H1 (cell line): ENCODE results near the gene C2.

Experiments used
- HDAC6 ChIP-seq: IDR thresholded peaks from one replicate; pipeline ENCODE4 v1.7.1; 2012; ENCODE audit warnings: low read depth, mild to moderate bottlenecking, inconsistent platforms, low read length, moderate library complexity
- MAFK ChIP-seq: IDR thresholded peaks from 2 replicates; pipeline ENCODE4 v1.6.1; 2012; ENCODE audit warnings: low read depth, mild to moderate bottlenecking, improper control_type of control experiment, low read length
- NRF1 ChIP-seq: IDR thresholded peaks from 2 replicates; pipeline ENCODE4 v1.6.1; 2011; ENCODE audit warnings: mild to moderate bottlenecking, low read depth, low read length, improper control_type of control experiment
- POLR2A ChIP-seq, 2 experiments: IDR thresholded peaks; 1 replicate in 1 of 2; 2 replicates in 1 of 2; pipeline ENCODE4 v1.6.1; 2011; ENCODE audit warnings: low read depth in 2 of 2, low read length in 2 of 2, mild to moderate bottlenecking in 2 of 2; ENCODE audit errors: control extremely low read depth in 1 of 2
- POLR2AphosphoS5 ChIP-seq: IDR thresholded peaks from 2 replicates; pipeline ENCODE4 v1.6.1; 2011; ENCODE audit warnings: low read depth, low read length
- SAP30 ChIP-seq: fragments of 300-600 bp; sonication (generic); IDR thresholded peaks from 2 replicates; pipeline ENCODE4 v1.7.1; 2012; ENCODE audit warnings: low read length, moderate library complexity, mild to moderate bottlenecking, inconsistent platforms; ENCODE audit not compliant: insufficient read depth, insufficient replicate concordance
- SP1 ChIP-seq: IDR thresholded peaks from 2 replicates; pipeline ENCODE4 v1.6.1; 2011; ENCODE audit warnings: low read depth, low read length
- TF ChIP-seq, protein P1 (sequence below), 3 experiments: IDR thresholded peaks; 1 replicate in 2 of 3; 2 replicates in 1 of 3; pipeline versions ENCODE4 v1.5.1 to v1.6.1; 2011; ENCODE audit warnings: low read length in 3 of 3, mild to moderate bottlenecking in 3 of 3, inconsistent platforms in 2 of 3, low read depth in 1 of 3, moderate library complexity in 1 of 3; ENCODE audit not compliant: insufficient read depth in 1 of 3; ENCODE audit errors: control extremely low read depth in 1 of 3

DNA sequence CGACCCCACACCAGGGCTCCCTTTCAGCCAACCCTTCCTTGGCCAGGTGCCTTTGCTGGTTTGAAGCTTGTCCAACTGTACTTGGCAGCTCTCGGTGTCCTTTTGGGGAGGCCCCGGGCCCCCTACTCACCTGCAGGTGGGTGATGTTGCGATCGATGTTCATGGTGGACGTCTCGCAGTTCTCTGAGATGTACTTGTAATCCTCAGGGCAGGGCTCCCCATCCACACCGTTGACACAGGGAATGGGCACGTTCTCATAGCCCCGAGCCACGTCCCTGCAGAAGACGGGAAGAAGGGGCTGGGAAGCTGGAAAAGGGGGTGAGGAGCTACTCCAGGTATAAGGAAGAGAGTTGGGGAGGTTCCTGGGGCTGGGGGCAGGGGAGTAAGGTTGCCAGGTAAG, 43.8 kb upstream of the C2 start:
- TF ChIP-seq, protein P1, sequence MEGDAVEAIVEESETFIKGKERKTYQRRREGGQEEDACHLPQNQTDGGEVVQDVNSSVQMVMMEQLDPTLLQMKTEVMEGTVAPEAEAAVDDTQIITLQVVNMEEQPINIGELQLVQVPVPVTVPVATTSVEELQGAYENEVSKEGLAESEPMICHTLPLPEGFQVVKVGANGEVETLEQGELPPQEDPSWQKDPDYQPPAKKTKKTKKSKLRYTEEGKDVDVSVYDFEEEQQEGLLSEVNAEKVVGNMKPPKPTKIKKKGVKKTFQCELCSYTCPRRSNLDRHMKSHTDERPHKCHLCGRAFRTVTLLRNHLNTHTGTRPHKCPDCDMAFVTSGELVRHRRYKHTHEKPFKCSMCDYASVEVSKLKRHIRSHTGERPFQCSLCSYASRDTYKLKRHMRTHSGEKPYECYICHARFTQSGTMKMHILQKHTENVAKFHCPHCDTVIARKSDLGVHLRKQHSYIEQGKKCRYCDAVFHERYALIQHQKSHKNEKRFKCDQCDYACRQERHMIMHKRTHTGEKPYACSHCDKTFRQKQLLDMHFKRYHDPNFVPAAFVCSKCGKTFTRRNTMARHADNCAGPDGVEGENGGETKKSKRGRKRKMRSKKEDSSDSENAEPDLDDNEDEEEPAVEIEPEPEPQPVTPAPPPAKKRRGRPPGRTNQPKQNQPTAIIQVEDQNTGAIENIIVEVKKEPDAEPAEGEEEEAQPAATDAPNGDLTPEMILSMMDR (IDR thresholded peaks at IDR 0.05; ENCODE audit: control extremely low read depth in 1 of 3, insufficient read depth in 1 of 3, low read depth in 1 of 3, low read length in 3 of 3): no peak
- TF ChIP-seq SP1 (no peak), HDAC6 (no peak), SAP30 (no peak), POLR2AphosphoS5 (no peak), POLR2A (IDR thresholded peaks at IDR 0.05; ENCODE audit: control extremely low read depth in 1 of 2, low read depth in 2 of 2, low read length in 2 of 2) (no peak), MAFK (no peak), NRF1 (no peak)
